ENCODE data around the gene FMOD.
"Not testable (repeated sequence)": the region's sequence is repeated elsewhere in the genome, so short reads cannot be mapped to it uniquely, and the experiment has no call there.

The FMOD gene

DNA sequence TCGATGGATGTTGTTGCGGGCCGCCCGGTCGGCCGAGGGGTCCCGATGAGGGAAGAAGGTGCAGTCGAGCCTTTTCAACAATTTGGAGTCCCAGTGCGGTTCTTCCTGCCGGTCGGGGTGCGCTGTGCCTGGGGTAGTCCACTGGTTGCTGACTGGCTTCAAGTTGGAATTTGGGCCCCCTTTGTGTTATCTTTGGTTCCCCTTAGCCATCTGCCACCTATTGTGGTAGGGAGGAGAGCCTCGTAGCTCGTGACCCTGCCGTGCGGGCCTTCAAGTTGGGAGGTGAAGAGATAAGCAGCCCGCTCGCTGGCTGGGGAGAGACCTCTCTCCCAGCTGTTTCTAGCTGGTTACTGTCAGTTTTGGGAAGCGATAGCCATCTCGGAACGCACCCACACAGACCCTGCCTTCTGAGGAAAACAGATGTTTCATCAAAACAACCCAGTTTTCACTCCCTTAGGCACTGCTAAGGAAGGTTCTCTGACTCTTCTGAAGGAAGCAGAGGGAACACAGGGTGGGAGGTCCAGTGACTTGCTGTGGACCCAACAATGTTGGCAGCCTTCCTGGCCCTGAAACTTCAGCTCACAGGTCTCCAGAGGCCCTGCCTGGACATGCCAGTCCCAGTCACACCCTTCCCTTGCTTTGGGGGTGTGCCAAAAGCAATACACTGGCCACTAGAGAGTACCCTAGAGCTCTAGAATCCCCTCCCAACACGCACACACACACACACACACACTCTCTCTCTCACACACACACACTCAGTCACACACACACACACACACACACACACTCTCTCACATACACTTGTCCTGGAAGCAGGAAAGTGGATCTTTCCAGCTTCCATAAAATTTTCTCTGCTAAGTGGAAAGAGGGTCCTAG lies 44.6 kb downstream of the FMOD start:
- peak; percentile 83 for DNase-seq (ENCODE audit: low spot score)

DNA sequence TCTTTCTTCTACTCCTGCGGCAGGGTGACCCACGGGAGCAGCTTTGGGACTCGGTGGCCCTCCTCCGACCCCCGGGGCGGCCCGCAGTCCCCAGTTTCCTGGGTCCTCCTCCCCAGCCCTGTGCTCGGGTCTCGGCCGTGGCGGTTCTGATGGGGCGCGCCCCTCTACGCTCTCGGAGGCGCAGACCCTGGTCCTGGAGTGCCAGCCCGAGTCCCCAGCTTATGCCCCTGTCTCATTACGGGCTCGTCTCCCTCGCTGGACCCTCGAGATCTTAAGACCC lies 45.2 kb downstream of the FMOD start:
- DNase-seq (ENCODE audit: low spot score): no peak

DNA sequence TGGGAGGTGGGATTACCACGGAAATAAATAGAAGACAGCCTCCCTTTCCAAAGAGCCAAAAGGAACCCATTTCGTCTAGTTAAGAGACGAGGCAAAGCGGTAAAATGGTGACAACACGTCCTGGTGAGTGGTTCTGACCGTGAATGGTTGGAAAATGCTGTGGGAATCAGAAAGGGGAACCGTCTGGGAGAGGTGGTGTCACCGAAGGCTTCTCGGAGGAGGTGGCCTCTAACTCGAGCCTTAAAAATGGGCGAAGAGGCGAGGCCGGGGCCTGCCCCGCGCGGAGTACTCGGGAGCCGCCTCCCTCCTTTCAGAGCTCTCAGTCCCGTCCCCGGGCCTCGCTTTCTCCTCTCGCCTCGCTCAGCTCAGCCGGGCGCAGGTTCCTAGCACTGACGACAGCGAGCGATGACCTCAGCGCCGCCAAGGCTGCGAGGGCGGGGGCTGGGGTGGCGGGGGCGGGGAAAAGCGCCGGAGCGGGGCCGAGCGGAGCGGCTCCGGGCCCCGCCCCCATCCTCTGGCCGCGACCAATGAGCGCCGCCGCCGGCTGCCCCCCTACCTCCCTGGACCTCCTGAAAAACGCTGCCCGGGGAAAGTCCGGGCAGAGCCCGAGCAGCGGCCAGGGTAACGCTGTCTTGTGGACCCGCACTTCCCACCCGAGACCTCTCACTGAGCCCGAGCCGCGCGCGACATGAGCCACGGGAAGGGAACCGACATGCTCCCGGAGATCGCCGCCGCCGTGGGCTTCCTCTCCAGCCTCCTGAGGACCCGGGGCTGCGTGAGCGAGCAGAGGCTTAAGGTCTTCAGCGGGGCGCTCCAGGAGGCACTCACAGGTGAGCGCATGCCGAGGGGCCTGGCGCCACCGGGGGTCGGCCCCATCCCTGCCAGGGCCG lies 45.8 kb downstream of the FMOD start, which contains the start of gene BTG2:
Gene BTG2, plus strand, starts transcription at position 601 of the 890 bp plus-strand sequence. Its CDS starts 88 bp downstream, at position 689.
- peak; percentile 87 for DNase-seq (ENCODE audit: low spot score)

DNA sequence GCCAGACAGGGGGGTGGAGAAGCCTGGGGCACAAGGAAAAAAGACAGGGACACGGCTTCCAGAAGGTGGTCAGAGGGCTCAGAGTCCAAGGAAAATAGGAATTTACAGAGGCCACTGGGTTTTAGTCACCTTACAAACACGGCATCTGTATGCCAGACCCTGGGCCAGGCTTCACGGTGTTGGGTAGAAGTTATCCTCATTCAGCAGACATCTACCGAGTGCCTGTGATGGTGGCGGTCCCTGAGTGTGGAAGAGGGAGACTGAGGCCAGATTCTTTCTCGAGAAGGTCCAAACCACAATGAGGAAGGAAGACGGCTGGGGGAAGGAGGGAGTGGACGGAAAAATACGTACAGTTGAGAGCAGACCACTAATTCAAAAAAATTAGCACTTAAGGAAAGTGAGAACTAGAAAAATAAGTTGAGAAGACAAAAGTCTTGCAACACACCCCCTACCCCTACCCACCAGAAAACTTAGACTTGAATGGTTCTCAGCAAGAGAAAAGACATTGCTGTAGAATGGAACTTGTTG lies 46.5 kb downstream of the FMOD start:
- DNase-seq (ENCODE audit: low spot score): no peak

DNA sequence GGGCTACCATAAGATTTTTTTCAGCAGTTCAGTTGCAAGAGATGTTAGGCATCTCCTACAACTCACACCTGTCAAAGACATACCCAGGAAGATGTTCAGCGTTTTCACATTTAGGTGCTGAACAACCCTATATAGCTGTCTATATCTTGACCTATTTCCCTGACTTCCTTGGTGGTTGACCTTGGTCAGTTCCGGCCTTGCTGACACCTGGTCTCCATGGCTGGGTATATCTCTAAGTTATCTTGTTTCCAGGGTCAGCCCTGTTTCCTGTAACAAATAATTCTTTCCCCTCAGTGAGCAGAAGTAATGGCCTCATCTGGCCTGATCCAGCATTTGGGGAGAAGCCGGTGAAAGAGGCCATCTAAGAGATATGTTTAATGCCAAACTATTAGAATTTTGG lies 48.0 kb downstream of the FMOD start:
- DNase-seq (ENCODE audit: low spot score): no peak

DNA sequence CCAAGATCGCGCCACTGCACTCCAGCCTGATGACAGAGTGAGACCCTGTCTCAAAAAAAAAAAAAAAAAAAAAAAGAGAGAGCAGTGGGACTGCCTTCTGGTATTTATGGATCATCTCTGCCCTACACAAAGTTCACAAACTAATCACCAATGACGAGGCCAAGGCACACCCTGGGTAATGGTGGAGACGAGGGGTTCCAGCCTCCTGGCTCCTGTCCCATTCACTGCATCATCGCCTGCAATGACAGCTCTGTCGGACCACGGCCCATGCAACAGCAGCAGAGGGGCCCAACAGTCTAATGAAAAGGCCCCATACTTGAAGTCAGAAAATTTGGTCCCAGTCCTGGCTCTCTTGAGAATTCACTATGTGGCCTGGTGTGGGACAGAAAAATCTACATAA lies 48.5 kb downstream of the FMOD start:
- no peak for DNase-seq (ENCODE audit: low spot score)

DNA sequence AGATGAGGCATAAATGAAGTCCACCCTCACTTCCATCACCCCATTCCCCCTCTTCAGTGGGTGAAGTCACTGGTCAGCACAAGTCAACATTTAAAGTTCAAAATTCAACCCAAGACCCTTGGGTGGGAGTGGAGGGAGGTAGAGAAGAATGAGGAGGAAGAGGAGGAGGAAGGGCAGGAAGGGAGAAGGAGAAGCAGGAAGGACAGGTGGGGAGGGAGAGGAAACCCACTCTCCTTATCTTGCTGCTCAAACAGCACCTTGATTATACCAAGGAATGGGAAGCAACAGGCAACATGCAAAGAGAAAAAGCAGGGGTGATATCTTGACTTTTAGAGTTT lies 49.6 kb downstream of the FMOD start:
- DNase-seq (ENCODE audit: low spot score): no peak

DNA sequence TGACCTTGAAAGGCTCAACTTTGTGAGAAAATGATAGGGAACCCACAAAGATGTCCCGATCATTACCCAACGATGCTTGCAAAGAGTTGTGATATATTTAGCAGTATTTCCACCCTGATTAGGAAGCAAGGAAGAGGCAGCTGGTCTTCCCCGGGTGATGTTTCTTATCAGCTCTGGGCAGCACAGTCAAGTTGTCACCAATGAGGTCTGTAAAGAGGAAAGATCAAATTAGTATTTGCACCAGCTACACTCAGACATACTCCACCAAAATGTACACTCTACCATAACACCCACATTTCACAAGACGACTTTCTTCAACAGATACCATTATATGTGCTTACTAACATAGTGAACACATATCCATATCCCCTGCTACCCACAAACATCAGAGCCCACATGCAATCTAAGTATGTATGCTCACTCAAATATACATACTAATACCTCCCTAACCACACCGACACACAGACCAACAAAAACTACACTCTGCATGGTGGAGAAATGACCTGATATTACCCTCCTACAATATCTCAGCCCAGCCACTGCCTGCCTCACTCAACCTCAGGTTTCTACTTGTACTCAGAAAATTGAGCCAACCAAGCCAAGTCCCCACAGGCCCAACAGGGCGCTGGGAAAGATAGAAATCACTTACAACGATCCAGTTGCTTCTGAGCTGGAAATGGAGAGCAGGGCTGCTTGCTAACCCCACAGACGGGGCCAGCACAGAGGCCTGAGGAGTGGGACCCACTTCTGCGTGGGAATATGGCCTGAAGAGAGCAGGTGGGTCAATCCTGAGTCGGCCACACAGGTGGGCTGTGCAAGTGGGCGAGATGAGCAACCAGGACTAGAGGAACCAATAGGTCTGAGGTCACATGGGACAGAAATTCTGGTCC lies 50.2 kb downstream of the FMOD start:
- no peak for DNase-seq (ENCODE audit: low spot score)

DNA sequence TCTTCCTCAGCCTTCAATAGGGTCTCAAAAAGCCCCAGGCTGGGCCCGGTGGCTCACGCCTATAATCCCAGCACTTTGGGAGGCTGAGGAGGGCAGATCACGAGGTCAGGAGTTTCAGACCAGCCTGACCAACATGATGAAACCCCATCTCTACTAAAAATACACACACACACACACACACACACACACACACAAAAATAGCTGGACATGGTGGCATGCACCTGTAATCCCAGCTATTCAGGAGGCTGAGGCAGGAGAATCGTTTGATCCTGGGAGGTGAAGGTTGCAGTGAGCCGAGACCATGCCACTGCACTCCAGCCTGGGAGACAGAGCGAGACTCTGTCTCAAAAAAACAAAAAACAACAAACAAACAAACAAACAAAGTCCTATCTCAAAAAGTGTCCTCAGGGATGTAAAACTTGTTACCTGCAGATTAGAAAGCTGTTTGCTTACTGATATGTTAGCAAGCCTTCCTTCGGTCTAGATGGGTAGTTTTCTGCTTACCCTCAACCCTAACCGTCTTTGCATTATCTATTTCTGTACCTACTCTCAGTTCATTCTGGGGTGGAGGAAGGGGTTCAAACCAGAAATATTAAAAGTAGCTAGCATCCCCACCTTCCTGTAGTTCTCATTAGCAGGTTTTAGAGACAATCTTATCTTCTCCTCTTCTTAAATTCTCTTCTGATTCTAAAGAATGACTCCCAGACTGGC lies 51.0 kb downstream of the FMOD start:
- DNase-seq (ENCODE audit: low spot score): not testable (repeated sequence)

DNA sequence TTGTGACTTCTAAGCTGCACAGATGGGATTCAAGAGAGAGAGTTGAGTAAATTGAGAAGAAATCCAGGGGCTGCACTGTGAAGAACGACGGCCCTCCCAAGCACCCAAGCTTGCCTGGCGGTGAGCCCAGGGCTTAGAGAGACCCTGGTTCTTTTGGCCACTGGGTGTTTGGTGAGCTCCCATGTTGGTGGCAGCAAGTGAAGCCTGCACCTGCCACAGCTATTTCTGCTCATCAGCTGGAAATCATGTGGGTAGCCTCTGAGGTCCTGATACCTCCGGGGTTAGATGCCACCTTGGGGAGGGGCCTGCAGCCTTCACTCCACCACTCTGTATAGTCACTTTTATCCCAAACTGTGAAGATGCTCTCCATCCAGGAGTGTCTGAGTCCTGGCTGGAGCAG lies 51.8 kb downstream of the FMOD start:
- no peak for DNase-seq (ENCODE audit: low spot score)

DNA sequence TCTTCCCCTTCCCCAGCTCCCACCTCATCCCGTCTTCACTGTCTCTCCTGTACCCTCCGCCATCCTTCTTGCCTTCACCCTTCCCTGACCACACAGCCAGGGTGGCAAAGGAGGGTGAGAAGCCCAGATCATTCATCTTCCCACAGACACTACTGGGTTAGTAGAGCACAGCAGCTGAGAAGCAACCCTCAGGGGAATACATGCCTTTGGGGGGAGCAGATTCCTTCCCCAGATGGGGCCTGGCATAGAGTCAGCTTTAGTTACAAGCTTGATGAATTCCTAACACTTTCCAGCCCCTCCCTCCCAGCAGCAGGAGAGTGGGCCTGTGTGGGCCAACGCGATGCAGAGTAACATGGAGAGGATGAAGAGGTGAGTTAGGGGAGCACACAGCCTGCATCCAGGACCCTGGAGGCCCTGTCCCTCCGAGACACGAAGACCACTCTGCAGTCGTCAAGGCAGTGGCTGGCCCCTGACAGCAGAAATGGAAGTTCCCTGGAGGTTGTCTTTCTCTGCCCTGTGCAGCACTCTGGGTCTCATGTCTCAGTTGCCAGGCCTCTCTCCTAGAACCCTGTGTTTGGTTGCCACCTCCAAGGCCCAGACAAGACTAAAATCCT lies 54.4 kb downstream of the FMOD start:
- DNase-seq (ENCODE audit: low spot score): no peak

DNA sequence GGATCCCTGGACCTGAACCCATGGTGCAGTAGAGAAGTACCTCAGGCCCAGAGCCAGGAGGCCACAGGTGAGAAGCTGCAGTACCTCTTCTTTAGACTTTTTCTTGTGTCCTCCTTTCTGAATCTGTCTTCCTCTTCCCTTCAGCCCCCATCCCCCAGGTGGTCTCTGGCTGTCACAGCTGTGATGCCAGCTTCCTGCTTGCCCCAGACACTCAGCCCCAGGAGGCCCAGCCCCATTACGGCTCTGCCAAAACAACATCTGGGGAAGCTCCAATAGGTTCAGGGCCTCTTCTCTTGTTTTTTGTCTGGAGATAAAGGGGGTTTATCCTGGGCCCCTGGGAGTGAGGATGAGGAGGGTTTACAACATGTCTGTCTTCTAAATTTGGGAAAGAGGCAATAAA lies 55.1 kb downstream of the FMOD start:
- no peak for DNase-seq (ENCODE audit: low spot score)

DNA sequence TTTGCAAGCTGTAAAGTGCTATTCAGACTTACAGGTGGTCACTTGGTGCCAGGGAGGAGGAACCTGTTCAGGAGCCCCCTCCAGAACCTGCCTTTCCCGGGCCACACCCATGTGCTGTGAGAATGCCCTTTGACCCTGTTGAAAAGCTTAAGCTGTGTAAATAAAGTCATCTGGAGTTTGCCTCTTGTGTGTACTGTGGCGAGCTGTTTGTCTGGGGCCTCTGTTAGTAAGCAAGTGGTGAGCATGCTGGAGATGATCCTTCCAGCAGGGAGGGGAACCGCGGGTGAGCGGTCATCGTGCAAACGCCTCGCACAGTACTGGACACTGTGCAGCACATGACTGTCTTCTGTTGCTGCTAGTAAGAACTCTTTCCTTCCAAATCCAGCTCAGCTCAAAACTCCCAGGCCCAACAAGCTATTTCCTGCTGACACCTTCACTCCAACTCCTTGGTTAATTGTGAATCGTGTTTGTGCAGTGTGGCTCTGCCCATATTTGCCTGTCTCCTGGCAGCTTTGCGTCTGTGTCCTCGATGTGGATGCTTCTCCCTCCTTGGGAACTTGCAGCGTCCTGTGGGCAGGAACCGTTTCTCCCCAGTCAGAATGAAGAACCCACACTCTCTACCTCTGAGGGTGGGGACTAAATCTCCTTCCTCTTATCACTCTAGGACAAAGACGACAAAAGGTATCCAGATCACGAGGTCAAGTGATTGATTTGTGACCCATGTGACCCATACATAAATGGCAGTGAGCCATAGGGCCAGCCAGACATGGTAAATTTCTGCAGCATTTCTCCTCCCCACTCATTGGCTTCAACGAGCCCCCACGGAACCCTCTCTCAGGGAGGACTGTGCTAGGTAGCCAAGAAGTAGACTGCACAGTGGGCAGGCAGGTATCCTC lies 59.5 kb downstream of the FMOD start:
- DNase-seq (ENCODE audit: low spot score): peak; percentile 80
